HG03575 (cell line): ENCODE data around the gene SMIM10.
"Not testable (repeated sequence)": the region's sequence is repeated elsewhere in the genome, so short reads cannot be mapped to it uniquely, and the experiment has no call there.

Experiments
- ATAC-seq: cut with Tn5 transposase; IDR thresholded peaks from one replicate; pipeline ENCODE4 v1.9.1; 2021; ENCODE audit not compliant: unreplicated experiment, insufficient number of reproducible peaks, low FRiP score; ENCODE audit errors: extremely low read depth

SMIM10 gene

GRCh38 chrX:135009057-135009610 is 18.3 kb downstream of the SMIM10 start:
- no peak for ATAC-seq

- ATAC-seq = no peak
Observed at GRCh38 chrX:135009838-135010237, 19.0 kb downstream of the SMIM10 start.

DNA sequence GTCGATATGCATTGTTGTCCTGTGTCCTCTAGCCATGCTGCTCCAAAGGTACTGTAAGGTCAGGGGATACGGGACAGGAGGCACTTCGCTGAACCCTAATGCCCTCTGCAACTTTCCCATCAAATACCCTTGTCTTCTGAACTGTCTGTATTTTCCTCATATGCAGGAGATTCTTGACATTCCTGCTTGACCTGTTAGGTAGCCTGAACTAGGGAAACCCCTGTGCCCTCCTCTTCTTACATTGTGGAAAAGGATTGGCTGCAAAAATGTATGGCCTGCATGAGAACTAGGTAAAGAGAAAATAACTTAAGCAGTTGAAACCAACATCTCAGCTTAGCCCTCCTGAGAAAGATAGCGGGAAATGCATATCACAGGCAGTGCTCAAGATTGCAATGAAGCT is 20.1 kb downstream of the SMIM10 start:
- no peak for ATAC-seq

GRCh38 chrX:135015523-135016245 is 24.9 kb downstream of the SMIM10 start:
- ATAC-seq = no peak

GRCh38 chrX:135019890-135020289 is 29.1 kb downstream of the SMIM10 start:
- not testable (repeated sequence) for ATAC-seq

GRCh38 chrX:135023791-135024190 is 33.0 kb downstream of the SMIM10 start:
- ATAC-seq = not testable (repeated sequence)

- ATAC-seq = no peak
Observed at GRCh38 chrX:135024526-135024925, 33.7 kb downstream of the SMIM10 start.

- not testable (repeated sequence) for ATAC-seq
Observed at GRCh38 chrX:135030207-135030963, 39.6 kb downstream of the SMIM10 start.

DNA sequence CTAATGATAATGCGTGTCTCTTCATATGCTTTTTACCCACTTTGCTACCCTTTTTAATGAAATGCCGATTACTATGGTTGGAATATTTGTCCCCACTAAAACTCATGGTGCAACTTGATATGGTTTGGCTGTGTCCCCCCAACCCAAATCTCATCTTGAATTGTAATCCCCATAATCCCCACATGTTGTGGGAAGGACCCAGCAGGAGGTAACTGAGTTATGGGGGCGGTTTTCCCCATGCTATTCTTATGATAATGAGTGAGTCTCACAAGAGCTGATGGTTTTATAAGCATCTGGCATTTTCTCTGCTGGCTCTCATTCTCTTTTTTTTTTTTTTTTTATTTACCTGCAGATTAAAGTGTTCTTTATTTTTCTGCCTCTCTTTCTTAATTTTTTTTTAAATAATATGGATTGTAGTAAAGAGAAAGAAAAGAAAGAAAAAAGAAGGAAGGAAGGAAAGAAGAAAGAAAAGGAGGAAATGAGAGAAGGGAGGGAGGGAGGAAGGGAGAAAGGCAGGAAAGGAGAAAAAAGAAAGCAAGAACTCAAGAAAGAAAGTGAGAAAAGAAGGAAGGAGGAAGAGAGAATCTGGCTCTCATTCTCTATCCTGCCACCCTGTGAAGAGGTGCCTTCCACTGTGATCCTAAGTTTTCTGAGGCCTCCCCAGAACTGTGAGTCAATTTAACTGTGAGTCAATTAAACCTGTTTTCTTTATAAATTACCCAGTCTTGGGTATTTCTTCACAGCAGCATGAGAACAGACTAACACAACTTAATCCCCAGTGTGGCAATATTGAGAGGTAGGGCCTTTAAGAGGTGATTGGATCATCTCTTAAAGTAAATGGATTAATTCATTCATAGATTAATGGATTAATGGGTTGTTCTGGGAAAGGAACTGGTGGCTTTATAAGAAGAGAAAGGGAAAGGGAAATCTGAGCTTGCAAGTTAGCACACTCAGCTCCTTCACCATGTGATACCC is 50.6 kb downstream of the SMIM10 start:
- ATAC-seq = not testable (repeated sequence)
